ENCODE data around the gene TNRC6B. TPM values are rescaled to one million over a fixed set of nuclear protein-coding genes. Genes with fewer than 3 reads are reported as not detected.
A peak's percentile ranks its signal among the peaks of the same experiment; 100 is the strongest.

Gene TNRC6B
- total and polyA plus RNA-seq, 2 experiments from 2014 or later: 46.9 to 87.8 TPM

DNA sequence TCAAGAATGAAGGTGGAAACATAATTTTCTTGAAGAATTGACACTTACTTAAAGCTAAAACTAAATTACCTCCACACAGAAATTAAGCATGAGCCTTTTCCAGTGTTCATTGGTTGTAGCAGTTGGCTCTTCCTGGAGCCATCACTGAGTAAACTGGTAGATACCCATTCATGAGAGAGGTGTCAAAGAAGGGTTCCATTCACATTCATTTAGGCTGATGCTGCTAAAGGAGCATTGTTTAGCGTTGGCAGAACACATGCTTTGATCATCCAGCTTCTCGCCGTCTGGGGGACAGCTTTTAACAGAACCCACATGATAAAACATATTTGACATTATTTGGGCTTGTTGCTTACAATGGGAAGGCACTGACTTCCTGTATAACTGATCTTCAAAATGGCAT lies 71.6 kb downstream of the TNRC6B start (continued):
- TF ChIP-seq, protein P1, sequence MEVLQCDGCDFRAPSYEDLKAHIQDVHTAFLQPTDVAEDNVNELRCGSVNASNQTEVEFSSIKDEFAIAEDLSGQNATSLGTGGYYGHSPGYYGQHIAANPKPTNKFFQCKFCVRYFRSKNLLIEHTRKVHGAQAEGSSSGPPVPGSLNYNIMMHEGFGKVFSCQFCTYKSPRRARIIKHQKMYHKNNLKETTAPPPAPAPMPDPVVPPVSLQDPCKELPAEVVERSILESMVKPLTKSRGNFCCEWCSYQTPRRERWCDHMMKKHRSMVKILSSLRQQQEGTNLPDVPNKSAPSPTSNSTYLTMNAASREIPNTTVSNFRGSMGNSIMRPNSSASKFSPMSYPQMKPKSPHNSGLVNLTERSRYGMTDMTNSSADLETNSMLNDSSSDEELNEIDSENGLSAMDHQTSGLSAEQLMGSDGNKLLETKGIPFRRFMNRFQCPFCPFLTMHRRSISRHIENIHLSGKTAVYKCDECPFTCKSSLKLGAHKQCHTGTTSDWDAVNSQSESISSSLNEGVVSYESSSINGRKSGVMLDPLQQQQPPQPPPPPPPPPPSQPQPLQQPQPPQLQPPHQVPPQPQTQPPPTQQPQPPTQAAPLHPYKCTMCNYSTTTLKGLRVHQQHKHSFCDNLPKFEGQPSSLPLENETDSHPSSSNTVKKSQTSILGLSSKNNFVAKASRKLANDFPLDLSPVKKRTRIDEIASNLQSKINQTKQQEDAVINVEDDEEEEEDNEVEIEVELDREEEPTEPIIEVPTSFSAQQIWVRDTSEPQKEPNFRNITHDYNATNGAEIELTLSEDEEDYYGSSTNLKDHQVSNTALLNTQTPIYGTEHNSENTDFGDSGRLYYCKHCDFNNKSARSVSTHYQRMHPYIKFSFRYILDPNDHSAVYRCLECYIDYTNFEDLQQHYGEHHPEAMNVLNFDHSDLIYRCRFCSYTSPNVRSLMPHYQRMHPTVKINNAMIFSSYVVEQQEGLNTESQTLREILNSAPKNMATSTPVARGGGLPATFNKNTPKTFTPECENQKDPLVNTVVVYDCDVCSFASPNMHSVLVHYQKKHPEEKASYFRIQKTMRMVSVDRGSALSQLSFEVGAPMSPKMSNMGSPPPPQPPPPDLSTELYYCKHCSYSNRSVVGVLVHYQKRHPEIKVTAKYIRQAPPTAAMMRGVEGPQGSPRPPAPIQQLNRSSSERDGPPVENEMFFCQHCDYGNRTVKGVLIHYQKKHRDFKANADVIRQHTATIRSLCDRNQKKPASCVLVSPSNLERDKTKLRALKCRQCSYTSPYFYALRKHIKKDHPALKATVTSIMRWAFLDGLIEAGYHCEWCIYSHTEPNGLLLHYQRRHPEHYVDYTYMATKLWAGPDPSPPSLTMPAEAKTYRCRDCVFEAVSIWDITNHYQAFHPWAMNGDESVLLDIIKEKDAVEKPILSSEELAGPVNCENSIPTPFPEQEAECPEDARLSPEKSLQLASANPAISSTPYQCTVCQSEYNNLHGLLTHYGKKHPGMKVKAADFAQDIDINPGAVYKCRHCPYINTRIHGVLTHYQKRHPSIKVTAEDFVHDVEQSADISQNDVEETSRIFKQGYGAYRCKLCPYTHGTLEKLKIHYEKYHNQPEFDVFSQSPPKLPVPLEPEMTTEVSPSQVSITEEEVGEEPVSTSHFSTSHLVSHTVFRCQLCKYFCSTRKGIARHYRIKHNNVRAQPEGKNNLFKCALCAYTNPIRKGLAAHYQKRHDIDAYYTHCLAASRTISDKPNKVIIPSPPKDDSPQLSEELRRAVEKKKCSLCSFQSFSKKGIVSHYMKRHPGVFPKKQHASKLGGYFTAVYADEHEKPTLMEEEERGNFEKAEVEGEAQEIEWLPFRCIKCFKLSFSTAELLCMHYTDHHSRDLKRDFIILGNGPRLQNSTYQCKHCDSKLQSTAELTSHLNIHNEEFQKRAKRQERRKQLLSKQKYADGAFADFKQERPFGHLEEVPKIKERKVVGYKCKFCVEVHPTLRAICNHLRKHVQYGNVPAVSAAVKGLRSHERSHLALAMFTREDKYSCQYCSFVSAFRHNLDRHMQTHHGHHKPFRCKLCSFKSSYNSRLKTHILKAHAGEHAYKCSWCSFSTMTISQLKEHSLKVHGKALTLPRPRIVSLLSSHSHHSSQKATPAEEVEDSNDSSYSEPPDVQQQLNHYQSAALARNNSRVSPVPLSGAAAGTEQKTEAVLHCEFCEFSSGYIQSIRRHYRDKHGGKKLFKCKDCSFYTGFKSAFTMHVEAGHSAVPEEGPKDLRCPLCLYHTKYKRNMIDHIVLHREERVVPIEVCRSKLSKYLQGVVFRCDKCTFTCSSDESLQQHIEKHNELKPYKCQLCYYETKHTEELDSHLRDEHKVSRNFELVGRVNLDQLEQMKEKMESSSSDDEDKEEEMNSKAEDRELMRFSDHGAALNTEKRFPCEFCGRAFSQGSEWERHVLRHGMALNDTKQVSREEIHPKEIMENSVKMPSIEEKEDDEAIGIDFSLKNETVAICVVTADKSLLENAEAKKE (CRISPR knock-in tag; IDR thresholded peaks at IDR 0.05): no peak
- TF ChIP-seq STAT1 (IDR thresholded peaks at IDR 0.05; ENCODE audit: unreplicated experiment) (no peak), CREB1 (CRISPR knock-in tag; IDR thresholded peaks at IDR 0.05; ENCODE audit: low read depth) (no peak), EZH2phosphoT487 (IDR thresholded peaks at IDR 0.05; ENCODE audit: unreplicated experiment) (no peak), ZNF114 (CRISPR knock-in tag; IDR thresholded peaks at IDR 0.05) (no peak)
- TF ChIP-seq, protein P2, sequence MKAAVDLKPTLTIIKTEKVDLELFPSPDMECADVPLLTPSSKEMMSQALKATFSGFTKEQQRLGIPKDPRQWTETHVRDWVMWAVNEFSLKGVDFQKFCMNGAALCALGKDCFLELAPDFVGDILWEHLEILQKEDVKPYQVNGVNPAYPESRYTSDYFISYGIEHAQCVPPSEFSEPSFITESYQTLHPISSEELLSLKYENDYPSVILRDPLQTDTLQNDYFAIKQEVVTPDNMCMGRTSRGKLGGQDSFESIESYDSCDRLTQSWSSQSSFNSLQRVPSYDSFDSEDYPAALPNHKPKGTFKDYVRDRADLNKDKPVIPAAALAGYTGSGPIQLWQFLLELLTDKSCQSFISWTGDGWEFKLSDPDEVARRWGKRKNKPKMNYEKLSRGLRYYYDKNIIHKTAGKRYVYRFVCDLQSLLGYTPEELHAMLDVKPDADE (IDR thresholded peaks at IDR 0.05): no peak

DNA sequence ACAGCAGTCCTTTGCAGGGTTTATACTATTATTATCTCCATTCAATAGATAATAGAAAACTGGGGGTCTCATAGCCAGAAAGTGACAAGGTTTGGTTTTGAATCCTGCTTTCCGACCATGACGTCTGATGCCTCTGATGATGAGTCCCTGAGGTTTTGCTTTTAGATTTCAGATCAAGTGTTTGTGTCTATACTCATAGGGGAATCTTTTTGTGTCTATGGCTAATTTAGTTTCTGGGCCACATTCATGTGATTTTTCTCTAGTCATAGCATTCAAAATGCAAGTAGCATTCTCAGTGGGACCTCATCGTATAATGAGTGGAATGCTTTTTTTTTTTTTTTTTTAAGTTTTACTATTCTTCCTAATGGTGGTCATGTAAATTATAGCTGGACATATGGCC lies 72.9 kb downstream of the TNRC6B start:
- Histone ChIP-seq H2AFZ (no peak overlapping the region), H3K4me3 (no peak overlapping the region), H3K9me2 (ENCODE audit: insufficient read depth) (no peaks in the 10 kb centered on the region), H3F3A (replicated peaks; ENCODE audit: low read depth) (0 out of 2 replicates have a peak, but pooled peaks cover 5% of the 10 kb centered on the region), H3K4me2 (no peak overlapping the region), H3K27me3 (ENCODE audit: insufficient read depth) (no peaks in the 10 kb centered on the region), H3K4me1 (ENCODE audit: insufficient read depth) (peaks cover 35% of the 10 kb centered on the region), H3K27ac (ENCODE audit: low read depth) (no peak overlapping the region), H3K79me2 (replicated peaks; ENCODE audit: insufficient read depth) (peaks cover 99% of the 10 kb centered on the region), H3K36me3 (ENCODE audit: insufficient read depth) (no peaks in the 10 kb centered on the region), H4K20me1 (replicated peaks; ENCODE audit: insufficient read depth) (peaks cover 37% of the 10 kb centered on the region)
- Mint-ChIP-seq H3K4me3 (no peak overlapping the region), H3K9me3 (no peaks in the 10 kb centered on the region), H3K27me3 (ENCODE audit: insufficient read depth, low read depth, poor library complexity) (peaks cover 3% of the 10 kb centered on the region), H3K27ac (peak overlapping the region; percentile 50; the same call in 1 of the 2 replicates), H3K36me3 (ENCODE audit: low read depth) (peaks cover 40% of the 10 kb centered on the region), H3K4me1 (peaks cover 37% of the 10 kb centered on the region)
- DNase-seq (ENCODE audit: low spot score): no peak
- no peak for ATAC-seq
- TF ChIP-seq NANOG (IDR thresholded peaks at IDR 0.05; ENCODE audit: borderline replicate concordance) (no peak), ZNF331 (CRISPR knock-in tag; IDR thresholded peaks at IDR 0.05; ENCODE audit: low read depth) (no peak)
- TF ChIP-seq, protein P1 (CRISPR knock-in tag; IDR thresholded peaks at IDR 0.05): no peak

All from GM23338 (cell line).